Liver (tissue), 9 donors: ENCODE results near the gene FOXI1. TPM values are rescaled to one million over a fixed set of nuclear protein-coding genes. Genes with fewer than 3 reads are reported as not detected.

Source experiments
- DNase-seq: peaks from one replicate; pipeline ENCODE4 v3.0.0-alpha.2; 2017; ENCODE audit warnings: low spot score
- H3K27ac ChIP-seq, 2 donors: one replicate each; pipeline ENCODE4 v1.7.0; 2013; ENCODE audit warnings: inconsistent platforms in 2 of 2, low read length in 2 of 2, control low read depth in 1 of 2, low read depth in 1 of 2, mild to moderate bottlenecking in 1 of 2
- H3K27me3 ChIP-seq, 4 donors: one replicate each; pipeline versions ENCODE4 v1.6.1 to v1.7.0; 2013; ENCODE audit warnings: low read length in 3 of 4, inconsistent platforms in 1 of 4, mild to moderate bottlenecking in 1 of 4, moderate library complexity in 1 of 4; ENCODE audit not compliant: control insufficient read depth in 4 of 4, insufficient read depth in 4 of 4
- H3K36me3 ChIP-seq, 4 donors: one replicate each; pipeline versions ENCODE4 v1.6.1 to v1.7.0; 2013; ENCODE audit warnings: low read length in 3 of 4, mild to moderate bottlenecking in 3 of 4, low read depth in 1 of 4, moderate library complexity in 1 of 4; ENCODE audit not compliant: control insufficient read depth in 4 of 4, insufficient read depth in 3 of 4
- H3K4me1 ChIP-seq, 4 donors: one replicate each; pipeline versions ENCODE4 v1.6.1 to v1.7.0; 2013; ENCODE audit warnings: low read length in 3 of 4, mild to moderate bottlenecking in 3 of 4, moderate library complexity in 1 of 4; ENCODE audit not compliant: control insufficient read depth in 4 of 4, insufficient read depth in 4 of 4
- H3K4me3 ChIP-seq, 3 donors: one replicate each; pipeline versions ENCODE4 v1.6.1 to v1.7.0; 2013; ENCODE audit warnings: low read length in 3 of 3, control low read depth in 1 of 3, low read depth in 1 of 3, mild to moderate bottlenecking in 1 of 3
- H3K9ac ChIP-seq, 2 donors: one replicate each; pipeline ENCODE4 v1.7.0; 2013; ENCODE audit warnings: low read length in 2 of 2, mild to moderate bottlenecking in 2 of 2, moderate library complexity in 2 of 2, control low read depth in 1 of 2, low read depth in 1 of 2
- H3K9me3 ChIP-seq, 4 donors: one replicate each; pipeline versions ENCODE4 v1.6.1 to v1.7.0; 2013; ENCODE audit warnings: low read length in 3 of 4; ENCODE audit not compliant: control insufficient read depth in 4 of 4
- ATF3 ChIP-seq: IDR thresholded peaks from 2 replicates; pipeline ENCODE4 v1.6.1; 2016; ENCODE audit warnings: antibody characterized with exemption
- EGR1 ChIP-seq, 2 donors: IDR thresholded peaks; 2 replicates each; pipeline ENCODE4 v1.6.1; 2016 to 2018; ENCODE audit warnings: antibody characterized with exemption in 2 of 2, low read depth in 2 of 2
- FOXA1 ChIP-seq: IDR thresholded peaks from 2 replicates; pipeline ENCODE4 v1.6.1; 2016; ENCODE audit warnings: antibody characterized with exemption
- FOXA2 ChIP-seq: IDR thresholded peaks from 2 replicates; pipeline ENCODE4 v1.6.1; 2016; ENCODE audit warnings: antibody characterized with exemption
- GABPA ChIP-seq, 2 donors: IDR thresholded peaks in 1 of 2; conservative IDR thresholded peaks in 1 of 2; 2 replicates each; pipeline ENCODE4 v1.6.1; 2016; ENCODE audit warnings: antibody characterized with exemption in 2 of 2, mild to moderate bottlenecking in 1 of 2, moderate library complexity in 1 of 2
- HNF4A ChIP-seq, 2 donors: conservative IDR thresholded peaks; 2 replicates each; pipeline ENCODE4 v1.6.1; 2016; ENCODE audit warnings: antibody characterized with exemption in 2 of 2, mild to moderate bottlenecking in 2 of 2
- HNF4G ChIP-seq: IDR thresholded peaks from 2 replicates; pipeline ENCODE4 v1.6.1; 2016; ENCODE audit warnings: antibody characterized with exemption
- JUND ChIP-seq, 2 donors: IDR thresholded peaks; 2 replicates each; pipeline ENCODE4 v1.6.1; 2016; ENCODE audit warnings: antibody characterized with exemption in 2 of 2
- RAD21 ChIP-seq, 2 donors: IDR thresholded peaks; 2 replicates each; pipeline ENCODE4 v1.6.1; 2016; ENCODE audit warnings: antibody characterized with exemption in 2 of 2, mild to moderate bottlenecking in 2 of 2
- RXRA ChIP-seq, 2 donors: IDR thresholded peaks; 2 replicates each; pipeline ENCODE4 v1.6.1; 2017 to 2018; ENCODE audit warnings: antibody characterized with exemption in 2 of 2, mild to moderate bottlenecking in 1 of 2
- SP1 ChIP-seq: IDR thresholded peaks from 2 replicates; pipeline ENCODE4 v1.6.1; 2018; ENCODE audit warnings: antibody characterized with exemption, mild to moderate bottlenecking
- TAF1 ChIP-seq: conservative IDR thresholded peaks from 2 replicates; pipeline ENCODE4 v1.6.1; 2016; ENCODE audit warnings: antibody characterized with exemption, mild to moderate bottlenecking
- YY1 ChIP-seq: IDR thresholded peaks from 2 replicates; pipeline ENCODE4 v1.6.1; 2016; ENCODE audit warnings: antibody characterized with exemption, mild to moderate bottlenecking
- WGBS: extraction: QIAGEN DNeasy Blood & Tissue Kit; methylation state at CpG from one replicate; pipeline ENCODE4 v1.1.7; 2013; 5-methylcytosine and 5-hydroxymethylcytosine counted together
- polyA plus RNA-seq, 2 donors: library from polyadenylated mRNA; stranded (reverse) in 1 of 2; unstranded in 1 of 2; fragments of 200-250 nt in 1 of 2; fragments of >200 nt in 1 of 2; fragmentation: Nextera tagmentation in 1 of 2; extraction: Ambion mirVana in 1 of 2; gene quantifications; one replicate each; pipeline versions ENCODE4 v1.2.1 to v1.2.3, GENCODE V29; 2013 to 2015
- total RNA-seq, 2 donors: library from RNA; depleted of rRNA; stranded (reverse); fragments of >200 nt; gene quantifications; one replicate each; pipeline ENCODE4 v1.2.3, GENCODE V29; 2014
- TF ChIP-seq, protein P1 (sequence below): IDR thresholded peaks from 2 replicates; pipeline ENCODE4 v1.6.1; 2016; ENCODE audit warnings: antibody characterized with exemption
- TF ChIP-seq, protein P2 (sequence below): fragments of 150-350 bp; IDR thresholded peaks from 2 replicates; pipeline ENCODE4 v1.5.1; 2017; ENCODE audit warnings: improper control_type of control experiment, low read depth, low read length; ENCODE audit not compliant: missing input control
- donor health status: healthy.
- donor health status: healthy.
- donor health status: healthy.
- donor health status: healthy.
- donor health status: healthy.

FOXI1 gene
- total and polyA plus RNA-seq, 4 donors: not detected

DNA sequence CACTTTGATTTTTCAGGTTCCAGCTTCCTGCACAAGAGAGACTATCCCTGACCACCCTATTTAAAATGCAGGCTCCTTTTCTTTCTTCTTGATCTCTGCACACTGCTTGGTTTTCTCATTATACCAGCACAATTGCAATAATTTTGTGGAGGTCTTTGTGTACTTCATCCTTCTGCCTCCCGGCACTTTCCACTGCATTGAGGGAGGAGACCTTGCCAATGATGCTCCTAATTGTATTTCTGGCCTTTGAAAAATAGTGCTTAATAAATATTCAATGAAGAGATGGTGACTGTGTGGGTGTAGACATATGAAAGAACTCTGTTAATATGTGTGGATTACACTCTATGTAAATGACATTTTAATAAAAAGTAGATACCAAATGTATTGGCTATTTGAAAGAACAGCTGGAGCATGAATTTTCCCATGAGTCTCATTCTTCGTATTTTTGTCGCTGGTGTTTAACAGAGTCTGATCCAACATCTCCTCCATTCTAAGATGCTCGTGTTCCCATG is 42.1 kb downstream of the FOXI1 start:
- 80% methylated on average over 4 of the region's 4 CpGs for WGBS
- TF ChIP-seq ATF3 (no peak), FOXA1 (no peak), JUND (IDR thresholded peaks at IDR 0.05) (no peak), EGR1 (IDR thresholded peaks at IDR 0.05; ENCODE audit: low read depth in 2 of 2) (no peak), FOXA2 (no peak), RAD21 (IDR thresholded peaks at IDR 0.05) (no peak), GABPA (IDR thresholded peaks at IDR 0.05 in 1 of 2, conservative IDR thresholded peaks at IDR 0.05 in 1 of 2) (no peak)
- TF ChIP-seq, protein P1, sequence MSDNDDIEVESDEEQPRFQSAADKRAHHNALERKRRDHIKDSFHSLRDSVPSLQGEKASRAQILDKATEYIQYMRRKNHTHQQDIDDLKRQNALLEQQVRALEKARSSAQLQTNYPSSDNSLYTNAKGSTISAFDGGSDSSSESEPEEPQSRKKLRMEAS: no peak
- DNase-seq: no peak
- Histone ChIP-seq H3K4me3 (no peak overlapping the region), H3K4me1 (no peaks in the 10 kb centered on the region), H3K27me3 (no peaks in the 10 kb centered on the region), H3K27ac (no peak overlapping the region), H3K36me3 (no peaks in the 10 kb centered on the region), H3K9me3 (no peaks in the 10 kb centered on the region), H3K9ac (no peak overlapping the region)

DNA sequence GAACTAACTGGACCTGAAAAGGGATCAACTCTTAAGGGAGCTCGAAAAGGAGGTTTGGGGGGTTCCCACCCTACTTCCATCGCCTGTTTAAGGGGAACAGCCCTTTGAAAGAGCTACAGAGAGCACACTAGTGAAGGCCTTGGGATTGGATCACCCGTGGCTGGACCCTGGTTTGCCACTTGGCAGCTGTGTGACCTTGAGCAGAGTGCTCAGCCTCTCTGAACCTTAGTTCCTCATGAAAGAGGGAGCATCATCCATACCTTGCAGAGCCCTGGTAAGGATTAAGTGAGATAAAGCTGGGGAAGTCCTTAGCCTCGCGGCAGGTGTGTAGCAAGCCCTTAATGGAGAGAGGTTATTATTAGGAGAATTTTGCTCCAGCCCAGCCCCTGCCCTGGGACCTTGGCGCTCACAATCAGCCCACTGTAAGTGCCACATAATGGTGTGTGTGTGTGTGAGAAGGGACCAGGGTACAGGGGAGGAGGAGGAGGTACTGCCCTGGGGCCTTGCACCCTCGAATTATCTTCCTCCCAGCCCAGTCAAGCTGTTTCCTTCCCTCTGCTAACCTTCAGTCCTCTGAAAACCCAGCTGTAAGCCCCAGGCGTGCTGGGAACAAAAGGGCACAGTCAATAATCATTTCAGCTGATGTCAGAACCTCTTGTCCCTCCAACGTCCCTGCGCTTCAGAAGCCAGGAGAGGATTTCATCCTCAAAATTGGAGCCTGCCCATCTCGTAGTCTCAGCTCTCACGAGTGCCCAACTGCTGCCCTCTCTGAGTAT is 42.9 kb downstream of the FOXI1 start:
- 74% methylated on average over 12 of the region's 12 CpGs for WGBS
- no peaks in the 10 kb centered on the region for H3K4me1 ChIP-seq
- H3K9ac ChIP-seq: no peak overlapping the region
- H3K4me3 ChIP-seq: no peak overlapping the region
- H3K9me3 ChIP-seq: no peaks in the 10 kb centered on the region
- H3K27me3 ChIP-seq: no peaks in the 10 kb centered on the region
- no peak overlapping the region for H3K27ac ChIP-seq
- peak; percentile 16 for DNase-seq
- no peaks in the 10 kb centered on the region for H3K36me3 ChIP-seq
- TF ChIP-seq HNF4A (conservative IDR thresholded peaks at IDR 0.05) (no peak), FOXA2 (no peak), JUND (IDR thresholded peaks at IDR 0.05) (no peak), ATF3 (no peak), YY1 (no peak), RAD21 (IDR thresholded peaks at IDR 0.05) (no peak), HNF4G (no peak), FOXA1 (no peak), TAF1 (no peak)
- TF ChIP-seq, protein P1: no peak

- DNase-seq: no peak
- H3K27me3 ChIP-seq: no peaks in the 10 kb centered on the region
- no peaks in the 10 kb centered on the region for H3K36me3 ChIP-seq
- H3K4me1 ChIP-seq: no peaks in the 10 kb centered on the region
- H3K4me3 ChIP-seq: no peak overlapping the region
- no peak overlapping the region for H3K9ac ChIP-seq
- TF ChIP-seq, protein P2, sequence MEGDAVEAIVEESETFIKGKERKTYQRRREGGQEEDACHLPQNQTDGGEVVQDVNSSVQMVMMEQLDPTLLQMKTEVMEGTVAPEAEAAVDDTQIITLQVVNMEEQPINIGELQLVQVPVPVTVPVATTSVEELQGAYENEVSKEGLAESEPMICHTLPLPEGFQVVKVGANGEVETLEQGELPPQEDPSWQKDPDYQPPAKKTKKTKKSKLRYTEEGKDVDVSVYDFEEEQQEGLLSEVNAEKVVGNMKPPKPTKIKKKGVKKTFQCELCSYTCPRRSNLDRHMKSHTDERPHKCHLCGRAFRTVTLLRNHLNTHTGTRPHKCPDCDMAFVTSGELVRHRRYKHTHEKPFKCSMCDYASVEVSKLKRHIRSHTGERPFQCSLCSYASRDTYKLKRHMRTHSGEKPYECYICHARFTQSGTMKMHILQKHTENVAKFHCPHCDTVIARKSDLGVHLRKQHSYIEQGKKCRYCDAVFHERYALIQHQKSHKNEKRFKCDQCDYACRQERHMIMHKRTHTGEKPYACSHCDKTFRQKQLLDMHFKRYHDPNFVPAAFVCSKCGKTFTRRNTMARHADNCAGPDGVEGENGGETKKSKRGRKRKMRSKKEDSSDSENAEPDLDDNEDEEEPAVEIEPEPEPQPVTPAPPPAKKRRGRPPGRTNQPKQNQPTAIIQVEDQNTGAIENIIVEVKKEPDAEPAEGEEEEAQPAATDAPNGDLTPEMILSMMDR: no peak
- TF ChIP-seq RAD21 (IDR thresholded peaks at IDR 0.05): no peak
- TF ChIP-seq FOXA1: no peak
- TF ChIP-seq HNF4A (conservative IDR thresholded peaks at IDR 0.05): no peak
- no peak for TF ChIP-seq SP1
- TF ChIP-seq RXRA (IDR thresholded peaks at IDR 0.05): no peak
- no peak for TF ChIP-seq ATF3
- WGBS: 93% methylated on average over 7 of the region's 7 CpGs
- no peak overlapping the region for H3K27ac ChIP-seq
- H3K9me3 ChIP-seq: no peaks in the 10 kb centered on the region
Measured at GRCh38 chr5:170149206-170149515, 43.5 kb downstream of the FOXI1 start.
